ENCODE measurements around the gene PTH2R.
"Not testable (repeated sequence)": the region's sequence is repeated elsewhere in the genome, so short reads cannot be mapped to it uniquely, and the experiment has no call there.

Gene PTH2R

DNA sequence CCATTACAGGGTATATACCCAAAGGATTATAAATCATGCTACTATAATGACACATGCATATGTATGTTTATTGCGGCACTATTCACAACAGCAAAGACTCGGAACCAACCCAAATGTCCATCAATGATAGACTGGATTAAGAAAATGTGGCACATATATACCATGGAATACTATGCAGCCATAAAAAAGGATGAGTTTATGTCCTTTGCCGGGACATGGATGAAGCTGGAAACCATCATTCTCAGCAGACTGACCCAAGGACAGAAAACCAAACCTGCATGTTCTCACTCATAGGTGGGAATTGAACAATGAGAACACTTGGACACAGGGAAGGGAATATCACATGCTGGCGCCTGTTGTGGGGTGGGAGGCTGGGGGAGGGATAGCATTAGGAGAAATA lies 9.8 kb upstream of the PTH2R start:
- not testable (repeated sequence) for DNase-seq

- DNase-seq, result no peak
Observed at GRCh38 chr2:208399201-208399600, 7.4 kb upstream of the PTH2R start.

GRCh38 chr2:208407667-208408066 lies 1.1 kb downstream of the PTH2R start:
- peak; percentile 2 for DNase-seq

DNA sequence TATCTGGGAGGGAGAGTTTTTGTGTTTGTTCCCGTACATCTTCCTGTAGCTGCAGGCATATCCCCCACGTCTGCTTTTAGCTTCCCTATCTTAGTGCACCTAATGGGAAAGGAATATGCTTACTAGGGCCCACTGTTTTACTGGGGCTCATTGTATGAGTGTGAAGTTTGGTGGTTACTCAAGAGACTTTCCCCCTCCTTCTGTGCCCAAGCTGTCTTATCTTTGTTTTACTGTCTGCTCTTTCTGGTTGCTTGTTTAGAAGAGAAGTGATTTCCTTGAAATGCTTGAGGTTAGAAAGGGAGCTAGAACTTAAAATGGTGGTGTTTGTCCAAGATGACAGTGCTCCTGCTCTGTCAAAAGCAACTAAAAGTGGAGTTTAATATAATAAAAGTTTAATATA lies 7.3 kb downstream of the PTH2R start:
- DNase-seq, result no peak

- DNase-seq, result no peak
Observed at GRCh38 chr2:208415255-208415654, 8.7 kb downstream of the PTH2R start.

DNA sequence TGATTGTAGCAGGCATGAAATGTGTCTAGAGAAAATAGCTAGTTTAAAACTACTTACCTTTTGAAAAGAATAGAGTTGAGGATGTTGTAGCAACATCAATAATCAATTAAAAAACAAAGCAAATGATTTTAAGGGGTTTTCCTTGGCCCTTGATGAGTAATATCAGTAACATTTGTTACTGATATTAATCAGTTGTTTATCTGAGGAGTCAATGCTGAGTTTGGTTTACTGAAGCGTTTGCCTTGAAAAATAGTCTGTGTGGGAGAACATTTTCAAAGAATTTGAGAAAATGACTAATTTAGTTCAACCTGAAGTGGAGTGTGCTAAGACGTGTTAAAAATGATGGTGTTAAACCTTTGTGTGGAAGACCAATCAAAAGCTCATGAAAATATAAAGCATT lies 9.3 kb downstream of the PTH2R start:
- no peak for DNase-seq

- no peak for DNase-seq
Observed at GRCh38 chr2:208426412-208427045, 19.9 kb downstream of the PTH2R start.

- no peak for DNase-seq
Observed at GRCh38 chr2:208437755-208438154, 31.2 kb downstream of the PTH2R start.

DNA sequence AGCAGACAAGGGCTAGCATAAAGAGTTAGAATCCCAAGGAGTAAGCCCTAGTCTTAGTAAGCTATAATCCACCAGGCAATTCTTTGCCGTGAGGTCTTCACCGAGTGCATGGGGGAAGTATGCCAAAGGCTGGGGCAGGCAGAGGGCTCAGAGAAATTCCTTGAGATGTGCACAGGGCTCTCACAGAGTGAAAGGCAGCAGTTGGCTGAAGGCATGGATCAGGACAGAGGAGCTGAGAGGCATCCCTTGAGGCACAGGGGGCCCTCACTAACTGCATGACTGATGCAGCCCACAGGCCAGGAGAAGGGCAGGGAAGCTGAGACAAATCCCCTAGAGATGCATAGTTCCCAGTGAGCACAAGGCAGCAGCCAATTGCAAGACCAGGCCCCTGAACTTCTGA lies 34.1 kb downstream of the PTH2R start:
- DNase-seq, result no peak

GRCh38 chr2:208441951-208442350 lies 35.4 kb downstream of the PTH2R start:
- DNase-seq, result no peak

DNA sequence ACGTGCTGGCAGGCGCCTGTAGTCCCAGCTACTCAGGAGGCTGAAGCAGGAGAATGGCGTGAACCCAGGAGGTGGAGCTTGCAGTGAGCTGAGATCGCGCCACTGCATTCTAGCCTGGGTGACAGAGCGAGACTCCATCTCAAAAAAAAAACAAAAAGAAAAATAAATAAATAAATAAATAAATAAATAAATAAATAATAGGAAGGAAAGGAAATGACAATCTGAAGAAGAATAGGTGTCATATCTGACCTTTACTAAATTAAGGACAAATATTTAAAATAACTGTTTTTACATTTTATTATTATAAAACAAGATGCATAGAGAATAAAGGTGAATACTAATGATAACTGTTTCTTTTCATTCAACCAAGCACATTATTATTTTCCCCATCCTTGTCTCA lies 40.9 kb downstream of the PTH2R start:
- not testable (repeated sequence) for DNase-seq

- DNase-seq, result no peak
Observed at GRCh38 chr2:208451061-208451460, 44.5 kb downstream of the PTH2R start.

- no peak for DNase-seq
Observed at GRCh38 chr2:208454861-208455260, 48.3 kb downstream of the PTH2R start.

DNA sequence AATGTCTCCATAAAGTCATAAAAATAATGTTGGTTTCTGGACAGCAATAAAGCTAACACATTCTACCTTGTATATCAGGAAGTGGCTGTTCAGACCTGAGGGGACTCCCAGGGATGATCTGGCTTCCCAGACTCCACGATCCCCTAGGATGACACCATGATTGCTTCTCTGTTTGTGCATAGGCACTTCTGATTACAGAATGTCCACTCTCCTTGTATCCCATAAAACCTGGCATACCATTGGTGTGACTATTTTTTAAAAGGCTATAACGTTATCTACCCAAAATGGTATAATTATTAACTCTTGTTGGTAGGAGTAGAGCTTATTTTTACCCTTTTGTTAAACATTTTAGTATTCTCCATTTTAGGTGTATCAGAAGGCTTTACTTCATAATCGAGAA lies 57.1 kb downstream of the PTH2R start:
- no peak for DNase-seq

DNA sequence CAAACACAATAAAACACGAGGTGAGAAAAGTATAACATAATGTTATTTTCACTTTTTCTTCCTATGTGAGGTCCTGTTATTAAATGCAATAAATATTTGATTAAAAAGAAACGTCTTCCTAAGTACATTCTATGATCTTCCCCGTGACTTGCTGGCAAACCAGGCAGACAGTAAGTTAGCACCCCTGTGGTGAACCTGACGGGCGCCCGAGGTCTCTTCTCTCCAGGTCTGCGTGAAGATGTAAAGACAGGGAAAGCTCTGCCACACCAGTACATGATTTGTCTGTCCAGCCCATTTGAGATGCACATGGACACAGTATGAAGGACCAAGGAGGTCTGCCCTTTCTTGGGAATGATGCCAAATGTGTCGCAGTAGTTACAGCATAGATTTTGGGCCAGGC lies 57.6 kb downstream of the PTH2R start:
- no peak for DNase-seq

DNA sequence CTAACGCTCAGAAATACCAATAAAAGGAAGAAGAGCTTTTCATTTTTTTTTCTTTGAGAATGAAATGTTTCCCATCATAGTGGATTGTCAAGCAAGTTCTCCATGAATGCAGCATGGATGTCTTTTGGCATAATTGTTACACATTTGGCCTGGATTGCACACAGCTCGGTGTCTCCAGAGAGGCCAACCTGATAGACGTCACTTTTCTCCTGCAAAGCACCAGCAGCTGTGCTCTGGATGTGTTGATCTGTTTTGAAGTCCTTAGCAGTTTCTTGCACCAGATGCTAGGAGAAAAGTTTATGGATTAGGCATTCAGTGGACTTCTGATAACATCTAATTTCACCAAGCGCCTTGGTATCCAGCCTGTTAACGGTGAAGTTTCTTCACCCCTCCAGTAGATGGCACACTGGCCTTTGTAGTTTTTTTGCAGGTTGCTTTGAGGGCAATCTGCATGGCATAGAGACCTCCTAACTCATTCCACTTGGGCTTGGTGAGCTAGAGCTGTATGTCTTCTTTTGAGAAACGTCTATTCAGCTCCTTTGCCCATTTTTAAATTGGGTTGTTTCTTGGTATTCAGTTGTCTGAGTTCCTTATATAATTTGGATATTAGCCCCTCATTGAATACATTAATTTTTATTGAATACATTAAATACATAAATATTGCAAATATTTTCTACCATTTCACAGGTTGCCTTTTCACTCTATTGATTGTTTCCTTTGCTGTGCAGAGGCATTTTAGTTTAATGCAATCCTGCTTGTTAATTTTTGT lies 59.7 kb downstream of the PTH2R start:
- peak; percentile 0 for DNase-seq

GRCh38 chr2:208466920-208467298 lies 60.3 kb downstream of the PTH2R start:
- no peak for DNase-seq

DNA sequence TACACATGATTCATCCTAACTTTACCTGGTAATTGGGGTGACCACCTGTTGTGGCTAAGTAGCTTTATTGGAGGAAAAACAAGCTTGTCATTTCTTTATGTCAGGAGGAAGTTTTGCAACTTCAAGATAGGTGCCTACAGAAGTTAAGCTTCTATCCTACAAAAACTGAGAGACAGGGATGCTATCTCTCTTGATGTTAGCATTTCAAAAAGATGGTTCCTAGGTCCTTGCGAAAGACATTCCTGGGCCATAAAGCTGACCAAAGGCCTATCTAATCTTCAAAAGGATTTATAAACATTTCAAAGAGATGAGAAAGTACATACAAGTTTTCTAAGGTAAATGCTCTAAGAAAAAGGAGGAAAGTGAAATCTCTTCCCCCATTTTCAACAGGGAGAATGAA lies 61.0 kb downstream of the PTH2R start:
- no peak for DNase-seq

DNA sequence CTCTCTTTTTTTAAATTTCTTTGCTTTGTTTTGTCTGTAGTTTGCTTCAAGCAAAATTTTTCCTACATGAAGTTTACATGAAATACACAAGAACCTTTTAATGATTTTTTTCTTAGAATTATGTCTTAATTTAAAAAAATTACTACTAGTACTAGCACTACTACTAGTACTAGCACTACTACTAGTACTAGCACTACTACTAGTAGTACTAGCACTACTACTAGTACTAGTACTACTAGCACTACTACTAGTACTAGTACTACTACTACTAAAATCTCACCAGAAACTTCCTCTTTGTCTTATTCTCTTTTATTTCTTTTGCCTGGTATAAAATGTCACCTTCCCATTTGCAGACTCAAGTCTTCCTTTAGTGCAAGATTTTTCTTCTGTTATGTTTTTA lies 71.1 kb downstream of the PTH2R start:
- DNase-seq, result no peak

DNA sequence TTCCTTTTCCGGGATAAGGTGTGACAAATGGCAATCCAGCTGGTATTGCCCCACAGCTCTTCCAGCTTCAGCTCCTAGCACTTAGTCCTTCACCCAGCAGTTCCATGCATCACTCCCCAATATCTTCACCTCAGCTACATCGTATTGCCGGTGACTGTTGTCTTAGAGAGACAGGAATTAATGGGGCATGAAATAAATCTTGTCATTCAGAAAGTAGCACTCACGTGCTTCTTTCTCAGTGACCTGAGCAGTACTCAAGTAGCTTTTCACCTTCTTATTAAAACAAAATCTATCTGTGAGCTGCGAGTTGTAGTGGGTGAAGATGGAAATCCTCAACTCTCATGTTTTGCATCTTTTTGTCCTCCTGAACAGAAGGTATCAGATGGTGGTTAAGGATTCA lies 72.8 kb downstream of the PTH2R start:
- DNase-seq, result no peak

- DNase-seq, result not testable (repeated sequence)
Observed at GRCh38 chr2:208481945-208482344, 75.4 kb downstream of the PTH2R start.

DNA sequence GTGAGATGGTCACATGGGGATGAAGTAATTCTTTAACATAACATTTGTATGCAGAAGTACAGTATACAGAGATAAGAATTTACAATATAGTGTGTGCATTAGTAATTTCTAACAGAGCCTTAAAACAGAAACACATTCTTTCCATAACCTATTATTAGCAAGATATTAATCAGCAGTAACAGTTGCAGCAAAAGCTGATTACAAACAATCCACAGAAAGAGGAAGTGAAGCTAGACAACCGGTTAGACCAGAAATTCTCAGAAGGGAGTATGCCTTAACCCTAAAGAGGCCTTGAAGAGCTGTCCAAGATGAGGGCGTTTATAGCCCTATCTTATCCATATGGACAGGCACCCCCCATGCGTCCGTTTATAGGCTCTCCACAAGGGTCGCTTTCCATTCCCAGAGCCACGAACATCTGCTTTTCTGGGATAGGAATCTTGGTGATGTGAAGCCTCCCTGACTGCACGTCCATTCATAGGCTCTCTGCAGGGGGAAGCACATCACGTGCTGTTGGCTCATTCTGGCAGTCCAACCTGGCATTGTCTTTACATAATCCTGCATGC lies 75.9 kb downstream of the PTH2R start:
- not testable (repeated sequence) for DNase-seq

DNA sequence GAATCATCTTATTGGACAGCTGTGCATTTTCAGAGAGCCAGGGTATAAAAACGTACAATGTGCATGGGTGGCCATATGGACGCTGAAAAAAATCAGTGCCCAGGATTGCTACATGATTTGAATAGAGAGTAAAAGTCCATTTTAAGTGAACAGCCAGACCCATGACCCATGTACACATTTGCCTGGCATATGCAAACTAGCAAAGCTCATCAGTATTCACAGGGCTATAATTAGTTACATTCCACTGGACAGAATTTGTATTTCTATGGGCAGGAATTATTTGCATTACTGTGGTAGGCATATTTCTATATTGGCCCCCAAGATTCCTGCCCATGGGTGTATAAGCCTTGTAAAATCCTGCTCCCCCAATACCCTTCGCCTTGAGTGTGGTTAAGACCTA lies 78.8 kb downstream of the PTH2R start:
- DNase-seq, result no peak

All from fibroblast of skin of abdomen (primary cell).